Transverse colon (tissue), 4 donors: ENCODE data around the gene TBL1X. TPM values are rescaled to one million over a fixed set of nuclear protein-coding genes. Genes with fewer than 3 reads are reported as not detected.

Experiments
- DNase-seq: peaks from one replicate; pipeline ENCODE4 v3.0.0-alpha.2; 2019
- H3K27ac ChIP-seq, 4 donors: fragments of 200-600 bp; sonication (generic); 2 replicates each; pipeline ENCODE4 v1.5.1; 2016 to 2018; ENCODE audit warnings: inconsistent platforms in 4 of 4
- H3K27me3 ChIP-seq: fragments of 200-600 bp; sonication (generic); 2 replicates; pipeline ENCODE4 v1.5.1; 2017; ENCODE audit warnings: inconsistent platforms
- H3K36me3 ChIP-seq, 4 donors: fragments of 200-600 bp; sonication (generic); 2 replicates each; pipeline ENCODE4 v1.5.1; 2017 to 2019; ENCODE audit warnings: inconsistent platforms in 4 of 4
- H3K4me1 ChIP-seq, 4 donors: fragments of 200-600 bp; sonication (generic); 2 replicates each; pipeline ENCODE4 v1.5.1; 2017 to 2020; ENCODE audit warnings: inconsistent platforms in 4 of 4
- H3K4me3 ChIP-seq, 4 donors: fragments of 200-600 bp; sonication (generic); 1 replicate in 1 of 4; 2 replicates in 3 of 4; pipeline versions ENCODE4 v1.5.1 to v1.6.1; 2017 to 2019; ENCODE audit warnings: inconsistent platforms in 4 of 4
- H3K9me3 ChIP-seq, 2 donors: fragments of 200-600 bp; sonication (generic); 2 replicates each; pipeline ENCODE4 v1.5.1; 2017 to 2019; ENCODE audit warnings: inconsistent platforms in 2 of 2
- CTCF ChIP-seq, 5 experiments: fragments of 200-600 bp in 3 of 5; fragments of 450-650 bp in 2 of 5; sonication (generic) in 3 of 5; IDR thresholded peaks; 1 replicate in 2 of 5; 2 replicates in 3 of 5; pipeline ENCODE4 v1.5.1; 2016 to 2017; ENCODE audit warnings: antibody characterized with exemption in 5 of 5, inconsistent platforms in 3 of 5, mild to moderate bottlenecking in 2 of 5, moderate library complexity in 1 of 5
- EP300 ChIP-seq: sonication (generic); formaldehyde crosslinking; IDR thresholded peaks from one replicate; pipeline ENCODE4 v1.6.1; 2017; ENCODE audit warnings: antibody characterized with exemption, low read depth
- POLR2A ChIP-seq: fragments of 450-650 bp; IDR thresholded peaks from one replicate; pipeline ENCODE4 v1.6.1; 2016; ENCODE audit warnings: antibody characterized with exemption, mild to moderate bottlenecking, moderate library complexity
- POLR2AphosphoS5 ChIP-seq, 3 donors: sonication (generic); formaldehyde crosslinking; IDR thresholded peaks; one replicate each; pipeline ENCODE4 v1.6.1; 2016; ENCODE audit warnings: antibody characterized with exemption in 3 of 3
- WGBS, 2 donors: methylation state at CpG; one replicate each; pipeline ENCODE4 v1.1.5; 2018; ENCODE audit warnings: low coverage in 1 of 2; 5-methylcytosine and 5-hydroxymethylcytosine counted together
- in situ Hi-C, 4 donors: fragments of 200-750 bp; cut with MboI; loops; one replicate each; pipeline versions ENCODE4 v1.15.0 to v1.15.1; 2017; ENCODE audit warnings: low sequenced_read_pairs in 3 of 4, low pct_ligation_motif_present in 1 of 4, low pct_unique_long_range_greater_than_20kb in 1 of 4
- intact Hi-C: fragments of 100-400 bp; cut with DNase I; formaldehyde crosslinking; loops from one replicate; pipeline ENCODE4 v1.15.1; 2023; ENCODE audit warnings: low total_unique reads
- total RNA-seq, 4 donors: library from RNA; depleted of rRNA; stranded (reverse); fragments of >200 nt; gene quantifications; one replicate each; pipeline ENCODE4 v1.1.0, GENCODE V29; 2016

The TBL1X gene
- total RNA-seq, 4 donors from 2014 or later = 3.4 to 16.8 (median 13.0) TPM

DNA sequence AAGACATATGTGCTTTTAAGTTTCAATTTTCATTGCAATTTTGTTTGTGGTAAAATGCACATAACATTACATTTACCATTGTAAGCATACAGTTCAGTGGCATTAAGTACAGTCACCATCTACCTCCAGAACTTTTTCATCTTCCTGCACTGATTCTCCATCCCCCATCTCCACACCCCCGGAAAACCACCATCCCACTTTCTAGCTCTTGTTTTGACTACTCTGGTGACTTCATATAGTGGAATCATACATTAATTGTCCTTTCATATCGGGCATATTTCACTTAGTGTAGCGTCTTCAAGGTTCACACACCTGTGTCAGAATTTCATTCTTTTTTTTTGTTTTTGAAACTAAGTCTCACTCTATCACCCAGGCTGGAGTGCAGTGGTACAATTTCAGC is 157.3 kb downstream of the TBL1X start:
- intact Hi-C loops (no loop called here), in situ Hi-C loops (no loop called here)
- Histone ChIP-seq H3K4me1 (no peaks in the 10 kb centered on the region), H3K36me3 (no peaks in the 10 kb centered on the region), H3K4me3 (no peak overlapping the region), H3K27ac (no peak overlapping the region), H3K27me3 (no peaks in the 10 kb centered on the region), H3K9me3 (no peaks in the 10 kb centered on the region)
- DNase-seq = no peak
- WGBS, 2 donors = 86% methylated on average over 3 of the region's 3 CpGs; no CpG with 5 or more reads in 1 of the 2 donors
- no peak for TF ChIP-seq POLR2A
- no peak for TF ChIP-seq POLR2AphosphoS5 (IDR thresholded peaks at IDR 0.05)
- TF ChIP-seq CTCF (IDR thresholded peaks at IDR 0.05) = no peak
- TF ChIP-seq EP300 = no peak

DNA sequence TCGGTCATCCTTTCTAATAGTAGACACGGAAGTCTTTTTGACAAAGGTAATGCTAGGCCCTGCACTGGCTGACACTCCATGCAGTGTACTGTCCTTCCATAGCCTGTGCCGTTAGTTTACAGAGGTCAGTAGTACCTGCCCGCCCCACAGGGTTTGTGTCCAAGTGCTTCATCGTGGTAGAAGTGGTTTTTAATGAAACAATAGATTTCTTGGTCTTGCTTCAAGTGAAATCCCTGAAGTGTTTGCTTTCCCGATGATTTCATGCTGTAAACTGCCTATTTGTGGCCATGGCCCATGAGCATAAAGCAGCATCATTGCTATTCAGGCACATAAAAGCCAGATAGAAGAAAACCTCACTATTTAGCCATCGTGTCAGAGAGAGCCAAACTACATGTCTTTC is 161.5 kb downstream of the TBL1X start:
- 75% methylated on average over 7 of the region's 7 CpGs; no CpG with 5 or more reads in 1 of the 2 donors for WGBS, 2 donors
- H3K4me1 ChIP-seq = no peaks in the 10 kb centered on the region
- H3K36me3 ChIP-seq = no peaks in the 10 kb centered on the region
- TF ChIP-seq EP300 (no peak), CTCF (IDR thresholded peaks at IDR 0.05) (no peak), POLR2A (no peak), POLR2AphosphoS5 (IDR thresholded peaks at IDR 0.05) (no peak)
- H3K9me3 ChIP-seq = no peaks in the 10 kb centered on the region
- no peak overlapping the region for H3K27ac ChIP-seq
- intact Hi-C loops (no loop called here), in situ Hi-C loops (no loop called here)
- DNase-seq = no peak
- H3K4me3 ChIP-seq = no peak overlapping the region
- no peaks in the 10 kb centered on the region for H3K27me3 ChIP-seq

DNA sequence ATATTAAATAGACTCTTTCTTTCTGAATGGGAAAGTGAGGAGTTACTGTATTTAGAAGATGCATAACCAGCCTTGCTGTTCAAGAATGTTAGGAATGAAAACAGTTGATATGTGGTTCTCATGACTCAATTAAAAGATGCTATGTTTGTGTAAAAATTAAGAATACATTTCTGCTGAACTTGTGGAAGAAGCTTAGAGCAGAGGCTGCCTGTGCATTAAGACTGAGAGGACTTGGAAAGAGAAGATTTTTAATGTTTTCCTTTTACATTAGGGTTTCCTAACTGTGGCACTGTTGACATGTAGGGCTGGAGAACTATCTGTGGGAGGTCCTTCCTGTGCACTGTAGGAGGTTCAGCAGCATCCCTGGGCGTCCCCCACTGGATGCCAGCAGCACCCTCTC is 163.1 kb downstream of the TBL1X start:
- DNase-seq = no peak
- H3K9me3 ChIP-seq = no peaks in the 10 kb centered on the region
- no peaks in the 10 kb centered on the region for H3K36me3 ChIP-seq
- TF ChIP-seq POLR2A (no peak), POLR2AphosphoS5 (IDR thresholded peaks at IDR 0.05) (no peak), CTCF (IDR thresholded peaks at IDR 0.05) (no peak), EP300 (no peak)
- H3K4me3 ChIP-seq = no peak overlapping the region
- no peaks in the 10 kb centered on the region for H3K27me3 ChIP-seq
- WGBS, 2 donors = 38% methylated on average over 1 of the region's 1 CpG; no CpG with 5 or more reads in 1 of the 2 donors
- no peaks in the 10 kb centered on the region for H3K4me1 ChIP-seq
- H3K27ac ChIP-seq = no peak overlapping the region
- intact Hi-C loops (no loop called here), in situ Hi-C loops (no loop called here)

DNA sequence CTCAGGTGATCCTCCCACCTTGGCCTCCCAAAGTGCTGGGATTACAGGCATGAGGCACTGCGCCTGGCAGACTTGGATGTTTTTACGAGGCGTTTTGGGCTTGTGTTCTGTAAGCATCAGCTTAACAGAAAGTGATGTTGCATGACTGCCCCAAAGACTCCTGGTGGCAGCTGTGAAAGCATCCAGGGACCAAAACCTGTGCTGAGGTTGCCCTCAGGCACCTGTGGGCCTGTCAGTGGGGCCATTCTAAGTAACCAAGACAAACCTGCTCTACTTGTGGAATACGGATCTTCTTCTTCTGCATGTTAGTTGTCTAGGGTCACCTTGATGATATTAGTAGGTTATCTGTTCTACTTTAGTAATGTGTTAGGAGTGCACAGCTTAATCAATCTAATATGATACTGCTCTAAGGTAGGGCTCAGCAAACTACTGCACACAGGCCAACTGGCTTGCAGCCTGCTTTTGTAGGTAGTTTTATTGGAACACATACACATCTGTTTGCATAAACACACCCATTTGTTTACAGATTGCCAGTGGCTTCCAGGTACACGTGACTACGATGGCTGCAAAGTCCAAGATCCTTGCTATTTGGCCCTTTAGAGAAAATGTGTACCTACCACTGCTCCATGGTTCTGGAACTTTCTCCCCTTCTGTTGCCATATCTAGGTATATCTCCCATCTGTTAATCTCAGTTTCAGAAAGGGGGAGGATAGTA is 164.1 kb downstream of the TBL1X start:
- H3K27me3 ChIP-seq = no peaks in the 10 kb centered on the region
- WGBS, 2 donors = 72% methylated on average over 6 of the region's 6 CpGs; no CpG with 5 or more reads in 1 of the 2 donors
- no peaks in the 10 kb centered on the region for H3K4me1 ChIP-seq
- no peaks in the 10 kb centered on the region for H3K36me3 ChIP-seq
- intact Hi-C loops (no loop called here), in situ Hi-C loops (no loop called here)
- no peak overlapping the region for H3K4me3 ChIP-seq
- H3K9me3 ChIP-seq = no peaks in the 10 kb centered on the region
- DNase-seq = peak; percentile 31
- TF ChIP-seq CTCF (IDR thresholded peaks at IDR 0.05) (no peak), POLR2AphosphoS5 (IDR thresholded peaks at IDR 0.05) (no peak), POLR2A (no peak), EP300 (no peak)
- H3K27ac ChIP-seq = no peak overlapping the region
